NCI-H524 treated with DMSO at 0.1 percent for 48 hours (cell line): ENCODE measurements around the gene HES4.
"Not testable (repeated sequence)": the region's sequence is repeated elsewhere in the genome, so short reads cannot be mapped to it uniquely, and the experiment has no call there.

Source experiments
- DNase-seq: peaks from one replicate; lab custom pipeline; 2025; lab: John Stamatoyannopoulos, UW

The HES4 gene

DNA sequence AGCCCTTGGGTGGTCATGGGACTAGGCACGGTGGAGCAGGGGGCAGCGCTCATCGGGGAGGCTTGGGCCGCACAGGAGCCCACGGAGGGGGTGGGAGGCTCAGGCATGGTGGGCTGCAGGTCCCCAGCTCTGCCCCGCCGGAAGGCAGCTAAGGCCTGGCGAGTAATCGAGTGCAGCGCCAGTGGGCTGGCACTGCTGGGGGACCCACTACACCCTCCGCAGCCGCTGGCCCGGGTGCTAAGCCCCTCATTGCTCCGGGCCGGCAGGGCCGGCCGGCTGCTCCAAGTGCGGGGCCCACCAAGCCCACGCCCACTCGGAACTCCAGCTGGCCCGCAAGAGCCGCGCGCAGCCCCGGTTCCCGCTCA, 18.4 kb upstream of the HES4 start:
- DNase-seq, result not testable (repeated sequence)

DNA sequence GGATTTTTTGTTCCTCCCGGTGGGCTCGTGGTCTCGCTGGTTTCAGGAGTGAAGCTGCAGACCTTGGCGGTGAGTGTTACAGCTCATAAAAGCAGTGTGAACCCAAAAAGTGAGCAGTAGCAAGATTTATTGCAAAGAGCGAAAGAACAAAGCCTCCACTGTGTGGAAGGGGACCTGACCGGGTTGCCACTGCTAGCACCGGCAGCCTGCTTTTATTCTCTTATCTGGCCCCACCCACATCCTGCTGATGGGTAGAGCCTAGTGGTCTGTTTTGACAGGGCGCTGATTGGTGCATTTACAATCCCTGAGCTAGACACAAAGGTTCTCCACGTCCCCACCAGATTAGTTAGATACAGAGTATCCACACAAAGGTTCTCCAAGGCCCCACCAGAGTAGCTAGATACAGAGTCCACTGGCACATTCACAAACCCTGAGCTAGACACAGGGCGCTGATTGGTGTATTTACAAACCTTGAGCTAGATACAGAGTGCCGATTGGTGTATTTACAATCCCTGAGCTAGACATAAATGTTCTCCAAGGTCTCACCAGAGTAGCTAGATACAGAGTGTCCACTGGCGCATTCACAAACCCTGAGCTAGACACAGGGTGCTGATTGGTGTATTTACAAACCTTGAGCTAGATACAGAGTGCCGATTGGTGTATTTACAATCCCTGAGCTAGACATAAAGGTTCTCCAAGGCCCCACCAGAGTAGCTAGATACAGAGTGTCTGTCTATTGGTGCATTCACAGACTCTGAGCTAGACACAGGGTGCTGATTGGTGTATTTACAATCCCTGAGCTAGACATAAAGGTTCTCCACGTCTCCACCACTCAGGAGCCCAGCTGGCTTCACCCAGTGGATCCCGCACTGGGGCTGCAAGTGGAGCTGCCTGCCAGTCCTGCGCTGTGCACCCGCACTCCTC, 17.8 kb upstream of the HES4 start:
- not testable (repeated sequence) for DNase-seq

- DNase-seq, result no peak
Observed at GRCh38 chr1:1014799-1015681, 15.1 kb upstream of the HES4 start.

DNA sequence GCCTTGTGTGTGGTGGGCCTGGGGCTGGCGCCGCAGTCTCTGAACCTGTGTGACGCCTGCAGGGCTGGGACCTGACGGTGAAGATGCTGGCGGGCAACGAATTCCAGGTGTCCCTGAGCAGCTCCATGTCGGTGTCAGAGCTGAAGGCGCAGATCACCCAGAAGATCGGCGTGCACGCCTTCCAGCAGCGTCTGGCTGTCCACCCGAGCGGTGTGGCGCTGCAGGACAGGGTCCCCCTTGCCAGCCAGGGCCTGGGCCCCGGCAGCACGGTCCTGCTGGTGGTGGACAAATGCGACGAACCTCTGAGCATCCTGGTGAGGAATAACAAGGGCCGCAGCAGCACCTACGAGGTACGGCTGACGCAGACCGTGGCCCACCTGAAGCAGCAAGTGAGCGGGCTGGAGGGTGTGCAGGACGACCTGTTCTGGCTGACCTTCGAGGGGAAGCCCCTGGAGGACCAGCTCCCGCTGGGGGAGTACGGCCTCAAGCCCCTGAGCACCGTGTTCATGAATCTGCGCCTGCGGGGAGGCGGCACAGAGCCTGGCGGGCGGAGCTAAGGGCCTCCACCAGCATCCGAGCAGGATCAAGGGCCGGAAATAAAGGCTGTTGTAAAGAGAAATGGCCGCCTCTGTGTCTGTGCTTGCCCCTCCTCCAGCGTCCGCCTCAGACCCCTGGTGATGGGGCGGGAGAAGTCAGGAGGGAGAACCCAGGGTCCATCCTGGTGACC, 14.2 kb upstream of the HES4 start:
- DNase-seq, result no peak

GRCh38 chr1:1013105-1013921, 13.4 kb upstream of the HES4 start, which contains the start of gene ISG15:
Gene ISG15, plus strand, starts transcription at chr1:1013497. Its CDS starts 77 bp downstream, at chr1:1013574.
- no peak for DNase-seq

DNA sequence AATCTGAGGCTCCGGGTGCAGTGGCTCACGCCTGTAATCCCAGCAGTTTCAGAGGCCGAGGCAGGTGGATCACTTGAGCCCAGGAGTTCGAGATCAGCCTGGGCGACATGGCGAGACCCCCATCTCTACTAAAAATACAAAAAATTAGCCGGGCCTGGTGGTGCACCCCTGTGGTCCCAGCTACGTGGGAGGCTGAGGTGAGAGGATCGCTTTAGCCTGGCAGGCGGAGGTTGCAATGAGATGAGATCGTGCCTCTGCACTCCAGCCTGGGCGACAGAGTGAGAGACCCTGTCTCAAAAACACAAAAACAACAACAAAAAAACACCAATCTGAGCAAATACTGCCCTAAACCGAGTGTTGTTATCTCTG, 12.8 kb upstream of the HES4 start:
- not testable (repeated sequence) for DNase-seq

GRCh38 chr1:1011396-1011949, 11.6 kb upstream of the HES4 start:
- no peak for DNase-seq

DNA sequence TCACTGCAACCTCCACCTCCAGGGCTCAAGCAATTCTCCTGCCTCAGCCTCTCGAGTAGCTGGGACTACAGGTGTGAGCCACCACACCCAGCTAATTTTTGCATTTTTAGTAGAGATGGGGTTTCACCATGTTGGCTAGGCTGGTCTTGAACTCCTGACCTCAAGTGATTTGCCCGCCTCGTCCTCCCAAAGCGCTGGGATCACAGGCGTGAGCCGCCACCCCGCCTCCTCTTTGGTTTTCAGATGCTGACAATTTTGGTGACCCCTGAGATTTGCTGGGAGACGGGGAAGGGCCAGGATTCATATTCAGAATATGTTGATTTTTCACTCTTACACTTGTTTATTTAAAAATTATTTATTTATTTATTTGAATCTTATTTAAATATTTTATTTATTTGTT, 10.2 kb upstream of the HES4 start:
- not testable (repeated sequence) for DNase-seq

- no peak for DNase-seq
Observed at GRCh38 chr1:1006305-1007159, 6.6 kb upstream of the HES4 start.

- DNase-seq, result no peak
Observed at GRCh38 chr1:1005774-1006304, 5.9 kb upstream of the HES4 start.

DNA sequence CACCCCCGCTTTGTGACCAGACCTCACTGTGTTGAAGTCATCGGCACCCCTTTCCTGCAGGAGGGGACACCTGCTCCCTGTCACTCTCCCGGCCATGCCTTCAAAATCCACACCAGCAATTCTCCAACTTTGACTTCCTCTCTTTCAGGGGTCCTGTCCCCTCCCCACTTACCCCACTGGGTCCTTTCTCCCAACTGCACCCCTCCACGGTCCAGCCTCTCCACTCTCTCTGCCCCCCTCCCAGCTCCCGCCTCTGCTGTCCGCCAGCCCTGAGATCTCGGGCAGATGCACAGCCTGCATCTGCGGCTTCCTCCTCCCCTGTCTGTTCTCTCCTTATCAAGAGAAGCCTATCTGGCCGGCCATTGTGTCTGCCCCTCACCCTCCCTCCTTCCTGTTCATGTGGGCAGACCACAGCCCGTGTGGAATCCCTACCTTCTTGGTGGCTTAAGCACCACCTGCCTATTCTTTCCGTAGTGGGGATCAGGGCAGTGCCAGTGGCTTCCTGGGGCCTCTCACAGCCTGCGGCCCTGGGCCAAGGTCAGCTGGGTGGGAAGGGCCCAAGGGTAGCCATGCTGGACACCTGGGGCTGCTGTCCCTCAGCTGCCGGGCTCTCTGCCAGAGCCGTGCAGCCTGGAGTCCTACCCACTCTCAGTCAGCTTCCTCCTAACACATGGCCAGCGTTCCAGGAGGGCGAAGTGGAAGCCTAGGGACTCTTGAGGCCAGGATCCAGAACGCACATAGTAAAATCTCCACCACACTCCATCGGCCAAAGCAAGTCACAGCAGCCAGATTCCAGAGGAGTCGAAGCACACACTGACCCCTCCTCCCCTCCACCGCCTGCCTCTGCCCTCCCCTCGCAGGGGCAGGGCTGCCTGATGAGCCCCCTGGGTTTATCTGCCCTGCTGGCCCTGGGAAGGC, 5.1 kb upstream of the HES4 start:
- no peak for DNase-seq

DNA sequence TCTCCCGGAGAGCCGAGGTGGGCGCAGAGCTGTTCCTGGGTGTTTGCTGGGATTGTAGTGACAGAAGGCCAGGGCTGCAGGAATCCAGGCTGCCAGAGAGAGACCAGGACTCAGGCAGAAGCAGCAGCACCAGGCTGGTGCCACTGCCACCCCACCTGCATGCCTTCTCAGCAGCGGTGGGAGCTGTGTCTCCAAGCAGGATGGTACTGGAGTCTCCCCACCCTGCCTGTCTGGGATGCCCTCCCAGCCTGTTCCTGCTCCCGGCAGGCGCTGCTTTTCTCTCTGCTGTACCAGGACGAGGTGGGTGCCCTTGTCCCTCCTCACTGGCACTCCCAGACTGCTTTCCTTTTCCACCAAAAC, 4.5 kb upstream of the HES4 start:
- DNase-seq, result no peak

DNA sequence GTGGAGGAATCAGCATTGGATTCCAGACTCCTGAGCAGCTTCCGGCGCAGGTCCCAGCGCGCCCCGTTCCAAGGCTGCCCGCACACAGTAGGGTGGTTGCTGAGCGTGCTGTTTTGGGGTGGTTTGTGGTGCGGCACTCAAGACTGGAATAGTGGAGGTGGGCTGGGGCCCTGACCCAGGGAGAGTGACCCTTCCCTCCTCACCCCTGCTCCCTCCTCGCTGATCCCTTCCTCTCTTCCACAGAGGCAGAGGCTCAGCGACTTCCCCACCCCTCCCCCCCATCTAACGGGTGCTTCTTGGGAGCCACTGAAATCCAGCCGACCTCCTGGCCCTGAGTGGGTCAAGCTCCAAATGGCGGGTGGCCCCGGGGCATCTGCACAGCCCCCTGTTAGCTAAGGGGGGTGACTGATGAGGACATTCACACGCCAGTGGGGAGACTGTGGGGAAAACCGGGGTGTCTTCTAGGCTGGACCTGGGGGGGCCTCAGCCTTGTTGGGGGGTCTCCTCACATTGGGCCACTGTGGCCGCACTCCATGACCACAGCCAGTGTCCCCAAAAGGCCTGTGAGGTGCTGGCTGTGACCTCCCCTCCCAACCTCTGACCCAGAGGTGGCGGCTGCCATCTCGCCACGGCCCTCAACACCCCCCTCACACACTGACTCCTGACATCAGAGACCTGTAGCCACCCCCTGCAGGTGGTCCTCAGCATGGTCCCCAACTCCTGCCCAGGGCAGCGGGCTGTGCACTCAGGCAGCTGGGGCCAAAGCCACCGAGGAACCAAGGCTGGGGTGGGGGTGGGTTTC, 3.9 kb upstream of the HES4 start:
- DNase-seq, result no peak

- DNase-seq, result no peak
Observed at GRCh38 chr1:1001057-1001783, 1.3 kb upstream of the HES4 start.

DNA sequence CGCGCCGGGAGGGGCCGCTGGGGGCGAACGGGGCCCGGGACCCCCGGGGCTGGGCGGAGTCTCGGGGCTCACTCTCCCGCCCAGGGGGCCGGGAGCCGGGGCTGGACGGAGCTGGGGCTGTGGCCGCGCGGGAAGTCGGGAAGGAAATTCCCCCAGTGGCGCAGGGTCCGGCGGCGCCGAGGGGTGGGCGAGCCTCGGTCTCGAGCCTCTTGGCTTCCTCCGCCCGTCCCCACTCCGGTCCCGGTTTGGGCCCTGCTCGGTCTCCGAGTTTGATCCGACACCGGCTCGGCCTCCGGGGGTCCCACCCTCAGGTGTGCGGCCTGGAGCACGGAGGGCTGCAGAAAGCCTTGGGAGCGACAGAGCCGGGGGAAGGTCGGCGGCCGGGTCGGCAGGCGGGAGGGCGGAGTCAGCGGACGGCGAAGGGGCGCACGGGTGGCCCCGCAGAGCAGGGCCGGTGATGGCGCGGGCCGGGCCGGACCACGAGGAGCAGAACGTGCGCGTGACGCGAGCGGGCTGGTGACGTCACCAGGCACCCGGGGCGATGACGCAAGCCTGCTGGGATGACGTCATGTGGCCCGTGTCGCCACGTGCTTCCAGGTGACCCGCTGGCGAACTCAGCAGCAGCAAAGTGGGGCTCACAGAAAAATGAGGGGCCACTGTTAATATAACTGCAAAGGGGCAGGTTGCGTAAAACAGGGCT, 610 bp upstream of the HES4 start:
- no peak for DNase-seq

GRCh38 chr1:998995-999724, 737 bp downstream of the HES4 start:
- DNase-seq, result no peak
